OCI-LY1 (cell line): ENCODE data around the gene RHCE.

Source experiments
- EZH2 ChIP-seq: fragments of 200-600 bp; sonication (generic), shearing (Covaris generic); IDR thresholded peaks from 2 replicates; pipeline ENCODE4 v1.8.0; 2017; ENCODE audit warnings: borderline replicate concordance, mixed run types, mild to moderate bottlenecking, antibody characterized with exemption, low read length, moderate library complexity, mixed read lengths
- TF ChIP-seq, protein P1 (sequence below): fragments of 200-600 bp; sonication (generic), shearing (Covaris generic); IDR thresholded peaks from 2 replicates; pipeline ENCODE4 v1.5.1; 2017; ENCODE audit warnings: mild to moderate bottlenecking, antibody characterized with exemption, low read length, moderate library complexity, mixed read lengths

DNA sequence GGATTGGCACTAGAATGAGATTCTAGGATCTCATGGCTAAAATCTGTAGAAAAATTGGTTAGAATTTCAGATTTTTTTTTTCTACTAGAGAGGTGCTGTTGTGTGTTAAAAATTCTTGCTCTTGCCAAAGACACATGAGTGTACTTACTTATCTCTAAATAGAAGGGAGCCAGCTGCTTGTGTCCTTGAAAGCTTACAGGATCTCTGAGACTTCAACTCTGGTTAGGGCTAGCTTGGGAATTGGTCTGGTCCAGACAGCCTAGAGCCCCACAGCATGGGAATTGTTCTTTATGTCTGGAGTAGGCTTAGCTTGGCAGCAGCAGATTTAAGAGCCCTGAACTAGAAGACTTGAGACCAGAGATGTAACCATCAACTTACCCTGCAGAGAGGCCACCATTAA lies 47.4 kb upstream of the RHCE start:
- TF ChIP-seq, protein P1, sequence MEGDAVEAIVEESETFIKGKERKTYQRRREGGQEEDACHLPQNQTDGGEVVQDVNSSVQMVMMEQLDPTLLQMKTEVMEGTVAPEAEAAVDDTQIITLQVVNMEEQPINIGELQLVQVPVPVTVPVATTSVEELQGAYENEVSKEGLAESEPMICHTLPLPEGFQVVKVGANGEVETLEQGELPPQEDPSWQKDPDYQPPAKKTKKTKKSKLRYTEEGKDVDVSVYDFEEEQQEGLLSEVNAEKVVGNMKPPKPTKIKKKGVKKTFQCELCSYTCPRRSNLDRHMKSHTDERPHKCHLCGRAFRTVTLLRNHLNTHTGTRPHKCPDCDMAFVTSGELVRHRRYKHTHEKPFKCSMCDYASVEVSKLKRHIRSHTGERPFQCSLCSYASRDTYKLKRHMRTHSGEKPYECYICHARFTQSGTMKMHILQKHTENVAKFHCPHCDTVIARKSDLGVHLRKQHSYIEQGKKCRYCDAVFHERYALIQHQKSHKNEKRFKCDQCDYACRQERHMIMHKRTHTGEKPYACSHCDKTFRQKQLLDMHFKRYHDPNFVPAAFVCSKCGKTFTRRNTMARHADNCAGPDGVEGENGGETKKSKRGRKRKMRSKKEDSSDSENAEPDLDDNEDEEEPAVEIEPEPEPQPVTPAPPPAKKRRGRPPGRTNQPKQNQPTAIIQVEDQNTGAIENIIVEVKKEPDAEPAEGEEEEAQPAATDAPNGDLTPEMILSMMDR, result no peak
- no peak for TF ChIP-seq EZH2
